ENCODE results near the gene HCN2. TPM values are rescaled to one million over a fixed set of nuclear protein-coding genes. Genes with fewer than 3 reads are reported as not detected.
"Not testable (repeated sequence)": the region's sequence is repeated elsewhere in the genome, so short reads cannot be mapped to it uniquely, and the experiment has no call there.

HCN2 gene
- total RNA-seq, 1 donor from 2014 or later: 0.25 TPM

DNA sequence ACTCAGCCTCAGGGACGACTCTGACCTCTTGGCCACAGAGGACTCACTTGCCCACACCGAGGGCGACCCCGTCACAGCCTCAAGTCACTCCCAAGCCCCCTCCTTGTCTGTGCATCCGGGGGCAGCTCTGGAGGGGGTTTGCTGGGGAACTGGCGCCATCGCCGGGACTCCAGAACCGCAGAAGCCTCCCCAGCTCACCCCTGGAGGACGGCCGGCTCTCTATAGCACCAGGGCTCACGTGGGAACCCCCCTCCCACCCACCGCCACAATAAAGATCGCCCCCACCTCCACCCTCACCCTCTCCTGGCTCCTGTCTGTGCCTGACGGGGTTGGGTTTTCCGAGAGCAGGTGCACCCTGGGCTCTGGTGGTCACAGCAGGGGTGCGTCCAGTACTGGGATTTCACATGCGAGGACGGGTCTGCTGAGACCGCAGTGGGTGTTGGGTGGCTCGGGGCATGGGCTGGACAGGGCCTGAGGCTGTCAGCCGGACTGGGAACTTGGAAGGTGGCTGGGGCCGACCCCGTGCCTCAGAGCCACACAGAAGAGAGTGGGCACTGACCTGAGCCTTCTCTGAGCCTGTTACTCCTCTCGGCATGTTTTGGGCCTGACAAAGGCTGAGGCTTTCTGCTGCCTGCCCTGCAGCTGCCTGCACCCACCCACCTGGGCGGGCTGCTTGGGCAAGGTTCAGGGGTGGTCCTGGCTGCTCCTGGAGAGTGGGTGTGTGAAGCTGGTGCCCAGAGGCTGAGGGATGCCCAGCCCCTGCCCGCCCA lies 6.3 kb upstream of the HCN2 start:
- TF ChIP-seq POLR2AphosphoS5 (IDR thresholded peaks at IDR 0.05; ENCODE audit: insufficient read depth in 1 of 2, low read depth in 1 of 2) (no peak), POLR2A (IDR thresholded peaks at IDR 0.05) (no peak)
- TF ChIP-seq, protein P1, sequence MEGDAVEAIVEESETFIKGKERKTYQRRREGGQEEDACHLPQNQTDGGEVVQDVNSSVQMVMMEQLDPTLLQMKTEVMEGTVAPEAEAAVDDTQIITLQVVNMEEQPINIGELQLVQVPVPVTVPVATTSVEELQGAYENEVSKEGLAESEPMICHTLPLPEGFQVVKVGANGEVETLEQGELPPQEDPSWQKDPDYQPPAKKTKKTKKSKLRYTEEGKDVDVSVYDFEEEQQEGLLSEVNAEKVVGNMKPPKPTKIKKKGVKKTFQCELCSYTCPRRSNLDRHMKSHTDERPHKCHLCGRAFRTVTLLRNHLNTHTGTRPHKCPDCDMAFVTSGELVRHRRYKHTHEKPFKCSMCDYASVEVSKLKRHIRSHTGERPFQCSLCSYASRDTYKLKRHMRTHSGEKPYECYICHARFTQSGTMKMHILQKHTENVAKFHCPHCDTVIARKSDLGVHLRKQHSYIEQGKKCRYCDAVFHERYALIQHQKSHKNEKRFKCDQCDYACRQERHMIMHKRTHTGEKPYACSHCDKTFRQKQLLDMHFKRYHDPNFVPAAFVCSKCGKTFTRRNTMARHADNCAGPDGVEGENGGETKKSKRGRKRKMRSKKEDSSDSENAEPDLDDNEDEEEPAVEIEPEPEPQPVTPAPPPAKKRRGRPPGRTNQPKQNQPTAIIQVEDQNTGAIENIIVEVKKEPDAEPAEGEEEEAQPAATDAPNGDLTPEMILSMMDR (IDR thresholded peaks at IDR 0.05): no peak
- intact Hi-C loops (cut with DNase I): no loop called here
- H3K27me3 ChIP-seq: no peaks in the 10 kb centered on the region
- no peak for DNase-seq (ENCODE audit: extremely low spot score in 2 of 2)
- no peak overlapping the region for H3K27ac ChIP-seq
- H3K9me3 ChIP-seq: no peaks in the 10 kb centered on the region
- H3K4me1 ChIP-seq: peaks cover 6% of the 10 kb centered on the region
- H3K4me3 ChIP-seq: no peak overlapping the region
- H3K36me3 ChIP-seq: peaks cover 0 to 32% of the 10 kb centered on the region in 2 donors

DNA sequence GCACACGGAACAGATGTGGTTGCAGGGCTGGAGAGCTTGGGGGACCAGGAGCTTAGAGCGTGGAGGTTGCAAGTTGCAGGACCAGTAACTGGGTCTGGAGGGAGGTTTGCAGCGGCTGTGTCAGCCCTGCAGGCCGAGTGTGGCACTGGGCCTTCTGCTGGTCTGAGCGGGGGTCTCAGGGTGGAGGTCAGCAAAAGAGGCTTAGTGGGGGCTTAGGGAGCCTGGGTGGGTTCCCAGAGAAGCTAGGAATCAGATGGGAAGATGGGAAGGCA lies 5.8 kb upstream of the HCN2 start:
- Histone ChIP-seq H3K4me1 (peaks cover 11% of the 10 kb centered on the region), H3K36me3 (peaks cover 0 to 31% of the 10 kb centered on the region in 2 donors), H3K27me3 (peaks cover 4% of the 10 kb centered on the region), H3K4me3 (no peak overlapping the region), H3K9me3 (no peaks in the 10 kb centered on the region), H3K27ac (no peak overlapping the region)
- DNase-seq (ENCODE audit: extremely low spot score in 2 of 2): no peak
- TF ChIP-seq POLR2AphosphoS5 (IDR thresholded peaks at IDR 0.05; ENCODE audit: insufficient read depth in 1 of 2, low read depth in 1 of 2): no peak
- intact Hi-C loops (cut with DNase I): no loop called here

DNA sequence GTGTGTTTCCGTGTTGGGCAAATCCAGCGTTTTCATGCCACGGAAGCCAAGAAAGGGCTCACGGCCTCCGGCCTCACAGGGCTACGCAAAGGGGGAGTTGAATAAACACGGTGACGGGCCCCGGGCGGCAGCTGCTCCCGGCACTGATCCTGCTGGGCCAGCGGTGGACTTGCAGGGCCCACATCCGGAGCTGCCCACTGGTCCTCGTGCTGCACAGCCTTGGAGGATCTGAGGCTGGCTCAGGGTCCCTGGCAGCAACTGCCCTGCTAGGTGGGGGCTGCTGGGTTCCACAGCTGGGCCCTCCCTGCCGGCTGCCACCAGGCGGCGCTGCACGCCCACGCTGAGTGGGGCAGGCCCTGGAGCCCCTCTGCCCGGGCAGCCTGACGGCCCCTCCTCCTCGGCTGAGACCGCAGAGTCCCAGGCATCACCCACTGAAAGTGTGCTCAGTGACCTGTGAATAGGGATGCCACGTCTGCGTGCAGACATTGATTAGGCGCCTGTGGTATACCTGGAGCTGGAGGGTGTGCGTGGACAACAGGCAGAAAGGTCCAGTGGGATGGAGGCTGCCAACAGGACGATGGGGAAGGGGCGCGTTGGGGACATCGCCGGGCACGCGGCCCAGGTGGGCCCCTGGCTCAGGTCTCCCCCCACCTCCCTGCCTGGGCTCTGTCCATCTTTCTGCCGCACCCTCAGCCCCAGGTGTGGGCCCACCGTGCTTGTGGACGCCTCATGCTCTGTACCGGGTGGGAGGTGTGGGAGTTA lies 5.3 kb upstream of the HCN2 start:
- peaks cover 0 to 28% of the 10 kb centered on the region in 2 donors for H3K36me3 ChIP-seq
- no peak overlapping the region for H3K27ac ChIP-seq
- no peak for DNase-seq (ENCODE audit: extremely low spot score in 2 of 2)
- H3K27me3 ChIP-seq: peaks cover 9% of the 10 kb centered on the region
- intact Hi-C loops (cut with DNase I): no loop called here
- no peaks in the 10 kb centered on the region for H3K9me3 ChIP-seq
- no peak overlapping the region for H3K4me3 ChIP-seq
- TF ChIP-seq, protein P1 (IDR thresholded peaks at IDR 0.05): peak; percentile 35 to 63 (median 41)
- no peak for TF ChIP-seq POLR2A (IDR thresholded peaks at IDR 0.05)
- peaks cover 17% of the 10 kb centered on the region for H3K4me1 ChIP-seq

DNA sequence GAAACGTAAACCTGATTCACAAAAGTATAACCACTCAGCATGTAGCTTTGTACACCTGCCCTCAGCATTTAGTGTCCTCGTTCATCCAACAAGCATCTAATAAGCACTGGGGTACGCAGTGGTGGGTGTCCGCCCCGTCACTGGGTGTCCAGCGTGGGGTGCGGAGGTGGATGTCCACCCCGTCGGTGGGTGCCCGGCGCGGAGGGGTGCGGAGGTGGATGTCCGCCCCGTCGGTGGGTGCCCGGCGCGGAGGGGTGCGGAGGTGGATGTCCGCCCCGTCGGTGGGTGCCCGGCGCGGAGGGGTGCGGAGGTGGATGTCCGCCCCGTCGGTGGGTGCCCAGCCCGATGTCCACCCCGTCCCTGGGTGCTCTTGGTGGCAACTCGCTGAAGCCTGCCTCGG lies 4.5 kb upstream of the HCN2 start:
- not testable (repeated sequence) for H3K27me3 ChIP-seq

DNA sequence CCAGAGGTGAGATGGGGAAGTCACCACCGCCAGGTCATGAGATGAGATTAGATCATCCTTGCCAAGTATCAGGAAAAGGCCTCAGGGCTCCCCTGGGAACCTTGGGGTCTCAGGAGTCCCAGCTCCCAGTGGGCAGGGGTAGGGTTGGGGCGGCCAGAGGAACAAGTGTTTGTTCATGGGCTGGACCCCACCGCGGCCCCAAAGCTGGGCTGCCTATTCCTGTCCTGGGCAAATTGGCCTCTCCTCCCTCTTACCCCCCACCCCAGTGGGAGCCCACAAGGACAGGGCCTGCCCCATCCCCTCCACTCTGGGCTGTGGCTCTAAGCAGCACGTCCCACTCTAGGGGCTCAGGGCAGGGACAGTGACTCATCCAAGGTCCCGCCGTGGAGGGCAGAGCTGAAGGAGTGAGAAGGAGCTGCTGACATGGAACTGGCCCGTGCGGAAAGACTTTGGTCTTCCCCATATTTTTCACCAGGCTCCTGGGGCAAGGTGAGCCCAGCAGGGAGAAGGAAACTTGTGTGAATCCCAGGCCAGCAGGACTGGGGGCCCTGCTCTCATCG lies 4.0 kb upstream of the HCN2 start:
- DNase-seq (ENCODE audit: extremely low spot score in 2 of 2): no peak
- Histone ChIP-seq H3K36me3 (peaks cover 0 to 24% of the 10 kb centered on the region in 2 donors), H3K27me3 (peaks cover 13% of the 10 kb centered on the region), H3K4me1 (peaks cover 17% of the 10 kb centered on the region), H3K9me3 (no peaks in the 10 kb centered on the region), H3K27ac (no peak overlapping the region), H3K4me3 (no peak overlapping the region)
- intact Hi-C loops (cut with DNase I): no loop called here
- TF ChIP-seq POLR2AphosphoS5 (IDR thresholded peaks at IDR 0.05; ENCODE audit: insufficient read depth in 1 of 2, low read depth in 1 of 2): no peak
- TF ChIP-seq POLR2A (IDR thresholded peaks at IDR 0.05): no peak
- TF ChIP-seq, protein P1 (IDR thresholded peaks at IDR 0.05): no peak

More for the DNA sequence above, 4.5 kb upstream of the HCN2 start:
- H3K9me3 ChIP-seq; H3K4me3 ChIP-seq; H3K27ac ChIP-seq; intact Hi-C loops (cut with DNase I); DNase-seq (ENCODE audit: extremely low spot score in 2 of 2): not testable (repeated sequence)
- Histone ChIP-seq H3K36me3 (peaks cover 0 to 24% of the 10 kb centered on the region in 2 donors), H3K4me1 (peaks cover 17% of the 10 kb centered on the region)

Data from vagina (tissue), 2 donors.